GM18870 (cell line): ENCODE data around the gene MTMR10.

Source experiments
- ATAC-seq: cut with Tn5 transposase; IDR thresholded peaks from one replicate; pipeline ENCODE4 v1.9.1; 2021; ENCODE audit warnings: moderate library complexity; ENCODE audit not compliant: unreplicated experiment

The MTMR10 gene

GRCh38 chr15:30962079-30962478, 29.3 kb downstream of the MTMR10 start:
- ATAC-seq: no peak

- no peak for ATAC-seq
These were observed 33.2 kb downstream of the MTMR10 start for GRCh38 chr15:30958219-30958618.

- no peak for ATAC-seq
These were observed 35.0 kb downstream of the MTMR10 start for GRCh38 chr15:30956216-30957124.

- ATAC-seq: no peak
These were observed 36.8 kb downstream of the MTMR10 start for GRCh38 chr15:30954674-30955073.

- ATAC-seq: no peak
These were observed 37.6 kb downstream of the MTMR10 start for GRCh38 chr15:30953731-30954378.

- ATAC-seq: no peak
These were observed 38.2 kb downstream of the MTMR10 start for GRCh38 chr15:30953183-30953582.

- no peak for ATAC-seq
These were observed 47.6 kb downstream of the MTMR10 start for GRCh38 chr15:30943654-30944335.

- no peak for ATAC-seq
These were observed 49.9 kb downstream of the MTMR10 start for GRCh38 chr15:30941520-30941919.

- no peak for ATAC-seq
These were observed 51.1 kb downstream of the MTMR10 start for GRCh38 chr15:30940359-30940758.

- no peak for ATAC-seq
These were observed 52.3 kb downstream of the MTMR10 start for GRCh38 chr15:30939161-30939560.

GRCh38 chr15:30933293-30933692, 58.1 kb downstream of the MTMR10 start:
- no peak for ATAC-seq

- ATAC-seq: no peak
These were observed 61.0 kb downstream of the MTMR10 start for GRCh38 chr15:30930422-30930821.

- ATAC-seq: no peak
These were observed 61.4 kb downstream of the MTMR10 start for GRCh38 chr15:30929982-30930381.

- ATAC-seq: no peak
These were observed 62.3 kb downstream of the MTMR10 start for GRCh38 chr15:30929064-30929669.

- ATAC-seq: no peak
These were observed 63.4 kb downstream of the MTMR10 start for GRCh38 chr15:30928076-30928475.

GRCh38 chr15:30927148-30927761, 64.2 kb downstream of the MTMR10 start:
- ATAC-seq: no peak

GRCh38 chr15:30926161-30926560, 65.3 kb downstream of the MTMR10 start:
- ATAC-seq: no peak

GRCh38 chr15:30925686-30926085, 65.7 kb downstream of the MTMR10 start:
- ATAC-seq: no peak

- ATAC-seq: no peak
These were observed 67.1 kb downstream of the MTMR10 start for GRCh38 chr15:30924353-30924752.

- ATAC-seq: no peak
These were observed 68.0 kb downstream of the MTMR10 start for GRCh38 chr15:30923429-30923828.
